ENCODE results near the gene TENM4.

TENM4 gene

DNA sequence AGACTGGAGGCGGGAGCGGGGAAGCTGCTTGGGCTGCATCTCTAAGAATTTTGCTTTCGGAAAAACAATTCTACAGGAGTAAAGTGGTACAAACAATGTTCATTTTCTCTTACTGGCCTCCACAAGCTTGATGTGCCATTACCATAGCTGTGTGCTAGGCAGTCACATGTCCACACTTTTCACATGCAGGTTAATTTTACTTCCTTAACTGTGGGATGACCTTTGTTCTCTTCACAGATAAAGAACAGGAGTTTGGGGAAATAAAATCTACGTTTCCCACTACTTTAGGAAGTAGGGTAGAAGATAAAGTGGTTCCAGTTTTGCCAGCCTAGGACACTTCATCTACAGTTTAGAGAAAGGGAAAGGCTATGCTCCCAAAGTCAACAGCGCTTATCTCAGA lies 539.0 kb downstream of the TENM4 start:
- H3K27ac ChIP-seq (ENCODE audit: low read length), result no peak overlapping the region
- ATAC-seq (ENCODE audit: insufficient read depth, low read depth) (no peak), DNase-seq (no peak)
- no peaks in the 10 kb centered on the region for H4K20me1 ChIP-seq (ENCODE audit: insufficient read depth, low read length)
- H3K4me1 ChIP-seq (ENCODE audit: insufficient read depth, low read length), result no peaks in the 10 kb centered on the region
- H2AFZ ChIP-seq (ENCODE audit: low read depth, low read length), result no peak overlapping the region
- H3K27me3 ChIP-seq (ENCODE audit: insufficient read depth, low read length, poor library complexity), result peaks cover 22% of the 10 kb centered on the region
- H3K9ac ChIP-seq (ENCODE audit: low read depth, low read length), result no peak overlapping the region
- H3K79me2 ChIP-seq (ENCODE audit: insufficient read depth, low read length), result no peaks in the 10 kb centered on the region
- H3K4me2 ChIP-seq (ENCODE audit: insufficient read depth, low read length), result no peak overlapping the region
- H3K36me3 ChIP-seq (ENCODE audit: insufficient read depth, low read length), result no peaks in the 10 kb centered on the region
- H3K9me3 ChIP-seq (ENCODE audit: insufficient read depth, low read length, severe bottlenecking), result no peaks in the 10 kb centered on the region
- TF ChIP-seq, protein P1, sequence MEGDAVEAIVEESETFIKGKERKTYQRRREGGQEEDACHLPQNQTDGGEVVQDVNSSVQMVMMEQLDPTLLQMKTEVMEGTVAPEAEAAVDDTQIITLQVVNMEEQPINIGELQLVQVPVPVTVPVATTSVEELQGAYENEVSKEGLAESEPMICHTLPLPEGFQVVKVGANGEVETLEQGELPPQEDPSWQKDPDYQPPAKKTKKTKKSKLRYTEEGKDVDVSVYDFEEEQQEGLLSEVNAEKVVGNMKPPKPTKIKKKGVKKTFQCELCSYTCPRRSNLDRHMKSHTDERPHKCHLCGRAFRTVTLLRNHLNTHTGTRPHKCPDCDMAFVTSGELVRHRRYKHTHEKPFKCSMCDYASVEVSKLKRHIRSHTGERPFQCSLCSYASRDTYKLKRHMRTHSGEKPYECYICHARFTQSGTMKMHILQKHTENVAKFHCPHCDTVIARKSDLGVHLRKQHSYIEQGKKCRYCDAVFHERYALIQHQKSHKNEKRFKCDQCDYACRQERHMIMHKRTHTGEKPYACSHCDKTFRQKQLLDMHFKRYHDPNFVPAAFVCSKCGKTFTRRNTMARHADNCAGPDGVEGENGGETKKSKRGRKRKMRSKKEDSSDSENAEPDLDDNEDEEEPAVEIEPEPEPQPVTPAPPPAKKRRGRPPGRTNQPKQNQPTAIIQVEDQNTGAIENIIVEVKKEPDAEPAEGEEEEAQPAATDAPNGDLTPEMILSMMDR (IDR thresholded peaks at IDR 0.05; ENCODE audit: borderline replicate concordance, extremely low read depth, low read length, poor library complexity, severe bottlenecking), result no peak
- TF ChIP-seq EZH2 (IDR thresholded peaks at IDR 0.05; ENCODE audit: borderline replicate concordance, low read depth, low read length, severe bottlenecking), result no peak
- H3K4me3 ChIP-seq (ENCODE audit: low read depth in 1 of 2, low read length in 2 of 2), result no peak overlapping the region

DNA sequence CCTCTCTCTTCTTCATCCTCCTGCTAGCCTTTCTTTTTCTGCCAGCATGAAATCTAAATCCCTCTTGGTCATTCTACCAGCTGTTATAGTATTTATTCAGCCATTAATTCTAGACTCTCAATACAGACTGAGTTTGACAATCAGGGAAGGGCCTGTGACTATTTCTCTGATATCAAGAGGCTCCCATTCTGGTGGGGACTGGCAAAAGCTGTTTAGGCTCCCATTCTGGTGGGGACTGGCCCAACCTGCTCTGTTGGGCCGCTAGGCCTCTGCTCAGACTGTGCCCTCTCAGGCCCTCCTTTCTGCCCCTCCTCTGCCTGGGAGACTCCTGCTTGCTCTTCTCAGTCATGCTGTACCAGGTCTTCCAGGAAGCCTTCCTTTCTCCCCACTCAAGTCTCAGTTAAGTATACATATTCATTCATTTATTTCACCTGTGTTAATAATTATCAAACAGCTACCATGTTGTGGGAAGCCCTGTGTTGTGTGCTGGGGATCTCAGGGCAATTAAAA lies 542.5 kb downstream of the TENM4 start:
- no peak for TF ChIP-seq EZH2 (IDR thresholded peaks at IDR 0.05; ENCODE audit: borderline replicate concordance, low read depth, low read length, severe bottlenecking)
- TF ChIP-seq, protein P1 (IDR thresholded peaks at IDR 0.05; ENCODE audit: borderline replicate concordance, extremely low read depth, low read length, poor library complexity, severe bottlenecking), result no peak
- no peak for DNase-seq

DNA sequence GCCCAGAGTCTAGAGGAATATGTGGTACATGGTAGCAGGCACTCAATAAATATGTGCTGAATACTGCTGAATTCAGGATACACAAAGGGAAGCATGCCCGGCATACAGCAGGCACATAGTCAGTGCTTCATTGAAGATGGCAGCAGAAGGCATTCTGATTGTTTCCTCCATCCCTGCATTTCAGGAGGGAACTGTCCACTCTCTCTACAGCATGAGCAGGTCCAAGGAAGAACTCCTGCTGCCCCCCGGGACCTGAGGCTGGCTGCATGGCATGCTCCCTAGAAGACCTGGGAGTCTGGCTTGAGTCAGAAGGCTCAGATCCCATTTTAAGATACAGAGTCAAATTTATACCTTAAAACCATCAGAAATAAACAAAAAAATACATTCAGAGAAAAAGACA lies 546.8 kb downstream of the TENM4 start:
- Histone ChIP-seq H3K79me2 (ENCODE audit: insufficient read depth, low read length) (no peaks in the 10 kb centered on the region), H3K4me2 (ENCODE audit: insufficient read depth, low read length) (no peak overlapping the region), H3K9me3 (ENCODE audit: insufficient read depth, low read length, severe bottlenecking) (no peaks in the 10 kb centered on the region), H3K9ac (ENCODE audit: low read depth, low read length) (no peak overlapping the region), H4K20me1 (ENCODE audit: insufficient read depth, low read length) (no peaks in the 10 kb centered on the region), H3K27me3 (ENCODE audit: insufficient read depth, low read length, poor library complexity) (no peaks in the 10 kb centered on the region), H3K4me1 (ENCODE audit: insufficient read depth, low read length) (no peaks in the 10 kb centered on the region), H2AFZ (ENCODE audit: low read depth, low read length) (no peak overlapping the region), H3K27ac (ENCODE audit: low read length) (no peak overlapping the region), H3K36me3 (ENCODE audit: insufficient read depth, low read length) (no peaks in the 10 kb centered on the region), H3K4me3 (ENCODE audit: low read depth in 1 of 2, low read length in 2 of 2) (no peak overlapping the region)
- no peak for ATAC-seq (ENCODE audit: insufficient read depth, low read depth)
- no peak for TF ChIP-seq EZH2 (IDR thresholded peaks at IDR 0.05; ENCODE audit: borderline replicate concordance, low read depth, low read length, severe bottlenecking)
- TF ChIP-seq, protein P1 (IDR thresholded peaks at IDR 0.05; ENCODE audit: borderline replicate concordance, extremely low read depth, low read length, poor library complexity, severe bottlenecking), result no peak
- DNase-seq, result no peak

More for the DNA sequence above, 542.5 kb downstream of the TENM4 start:
- Histone ChIP-seq H3K27ac (ENCODE audit: low read length) (no peak overlapping the region), H3K9ac (ENCODE audit: low read depth, low read length) (no peak overlapping the region), H3K4me3 (ENCODE audit: low read depth in 1 of 2, low read length in 2 of 2) (no peak overlapping the region), H3K4me2 (ENCODE audit: insufficient read depth, low read length) (no peak overlapping the region), H3K4me1 (ENCODE audit: insufficient read depth, low read length) (no peaks in the 10 kb centered on the region), H3K36me3 (ENCODE audit: insufficient read depth, low read length) (no peaks in the 10 kb centered on the region), H3K27me3 (ENCODE audit: insufficient read depth, low read length, poor library complexity) (peaks cover 16% of the 10 kb centered on the region), H3K9me3 (ENCODE audit: insufficient read depth, low read length, severe bottlenecking) (no peaks in the 10 kb centered on the region), H4K20me1 (ENCODE audit: insufficient read depth, low read length) (no peaks in the 10 kb centered on the region), H3K79me2 (ENCODE audit: insufficient read depth, low read length) (no peaks in the 10 kb centered on the region), H2AFZ (ENCODE audit: low read depth, low read length) (no peak overlapping the region)
- no peak for ATAC-seq (ENCODE audit: insufficient read depth, low read depth)

DNA sequence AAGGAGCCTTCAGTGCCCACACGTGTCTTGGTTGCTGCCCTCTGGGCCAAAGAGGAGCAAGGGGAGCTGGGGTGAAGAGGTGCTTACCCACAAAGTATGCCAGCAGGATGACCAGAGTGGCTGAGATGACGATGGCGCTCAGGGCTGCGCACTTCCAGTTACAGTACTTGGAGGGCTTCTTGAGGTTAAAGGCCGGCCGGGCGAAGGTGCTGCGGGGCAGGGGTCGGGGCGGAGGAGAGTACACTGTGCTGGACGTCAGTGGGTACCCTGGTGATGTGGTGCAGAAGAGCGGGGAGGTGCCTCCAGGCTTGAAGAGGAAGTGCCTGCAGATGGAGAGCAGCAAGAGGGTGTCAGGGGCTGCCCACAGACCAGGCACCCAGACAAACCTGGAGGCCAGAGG lies 551.1 kb downstream of the TENM4 start:
- Histone ChIP-seq H3K4me3 (ENCODE audit: low read depth in 1 of 2, low read length in 2 of 2) (no peak overlapping the region), H3K9ac (ENCODE audit: low read depth, low read length) (no peak overlapping the region), H3K9me3 (ENCODE audit: insufficient read depth, low read length, severe bottlenecking) (no peaks in the 10 kb centered on the region), H3K27me3 (ENCODE audit: insufficient read depth, low read length, poor library complexity) (peaks cover 4% of the 10 kb centered on the region), H3K4me2 (ENCODE audit: insufficient read depth, low read length) (no peak overlapping the region), H2AFZ (ENCODE audit: low read depth, low read length) (no peak overlapping the region), H4K20me1 (ENCODE audit: insufficient read depth, low read length) (no peaks in the 10 kb centered on the region), H3K27ac (ENCODE audit: low read length) (no peak overlapping the region), H3K36me3 (ENCODE audit: insufficient read depth, low read length) (no peaks in the 10 kb centered on the region), H3K4me1 (ENCODE audit: insufficient read depth, low read length) (no peaks in the 10 kb centered on the region), H3K79me2 (ENCODE audit: insufficient read depth, low read length) (no peaks in the 10 kb centered on the region)
- no peak for TF ChIP-seq EZH2 (IDR thresholded peaks at IDR 0.05; ENCODE audit: borderline replicate concordance, low read depth, low read length, severe bottlenecking)
- TF ChIP-seq, protein P1 (IDR thresholded peaks at IDR 0.05; ENCODE audit: borderline replicate concordance, extremely low read depth, low read length, poor library complexity, severe bottlenecking), result no peak
- DNase-seq (no peak), ATAC-seq (ENCODE audit: insufficient read depth, low read depth) (no peak)

Measured in DND-41 (cell line).